Activated T-cell treated with anti-CD3 and anti-CD28 coated beads, Interleukin-2, amount 50 U/mL, for 4 hours (primary cell): Measurements from ENCODE around the gene NMT1. TPM values are rescaled to one million over a fixed set of nuclear protein-coding genes. Genes with fewer than 3 reads are reported as not detected.

Source experiments
- ATAC-seq, 2 donors: fragments of 200-7000 bp; cut with Tn5 transposase; one replicate each; pipeline ENCODE4 v1.10.0; 2021
- DNase-seq: peaks from one replicate; pipeline ENCODE4 v3.0.0-alpha.2; 2020
- H3K27me3 Mint-ChIP-seq: one replicate; pipeline ENCODE4 v1.8.0; 2021; ENCODE audit warnings: low read depth, mixed read lengths
- H3K36me3 Mint-ChIP-seq: one replicate; pipeline ENCODE4 v1.8.0; 2022; ENCODE audit warnings: mixed read lengths; ENCODE audit not compliant: insufficient read depth
- H3K4me1 Mint-ChIP-seq: one replicate; pipeline ENCODE4 v1.8.0; 2021; ENCODE audit warnings: low read depth, mixed read lengths
- H3K4me3 Mint-ChIP-seq: one replicate; pipeline ENCODE4 v1.8.0; 2021; ENCODE audit warnings: mild to moderate bottlenecking, moderate library complexity, mixed read lengths
- H3K9me3 Mint-ChIP-seq: one replicate; pipeline ENCODE4 v1.8.0; 2021; ENCODE audit warnings: mixed read lengths
- total RNA-seq, 3 donors: library from RNA; stranded (reverse); gene quantifications; one replicate each; pipeline ENCODE4 v1.2.1, GENCODE V29; 2021

The NMT1 gene
- total RNA-seq, 3 donors from 2014 or later = 228 to 255 (median 241) TPM

DNA sequence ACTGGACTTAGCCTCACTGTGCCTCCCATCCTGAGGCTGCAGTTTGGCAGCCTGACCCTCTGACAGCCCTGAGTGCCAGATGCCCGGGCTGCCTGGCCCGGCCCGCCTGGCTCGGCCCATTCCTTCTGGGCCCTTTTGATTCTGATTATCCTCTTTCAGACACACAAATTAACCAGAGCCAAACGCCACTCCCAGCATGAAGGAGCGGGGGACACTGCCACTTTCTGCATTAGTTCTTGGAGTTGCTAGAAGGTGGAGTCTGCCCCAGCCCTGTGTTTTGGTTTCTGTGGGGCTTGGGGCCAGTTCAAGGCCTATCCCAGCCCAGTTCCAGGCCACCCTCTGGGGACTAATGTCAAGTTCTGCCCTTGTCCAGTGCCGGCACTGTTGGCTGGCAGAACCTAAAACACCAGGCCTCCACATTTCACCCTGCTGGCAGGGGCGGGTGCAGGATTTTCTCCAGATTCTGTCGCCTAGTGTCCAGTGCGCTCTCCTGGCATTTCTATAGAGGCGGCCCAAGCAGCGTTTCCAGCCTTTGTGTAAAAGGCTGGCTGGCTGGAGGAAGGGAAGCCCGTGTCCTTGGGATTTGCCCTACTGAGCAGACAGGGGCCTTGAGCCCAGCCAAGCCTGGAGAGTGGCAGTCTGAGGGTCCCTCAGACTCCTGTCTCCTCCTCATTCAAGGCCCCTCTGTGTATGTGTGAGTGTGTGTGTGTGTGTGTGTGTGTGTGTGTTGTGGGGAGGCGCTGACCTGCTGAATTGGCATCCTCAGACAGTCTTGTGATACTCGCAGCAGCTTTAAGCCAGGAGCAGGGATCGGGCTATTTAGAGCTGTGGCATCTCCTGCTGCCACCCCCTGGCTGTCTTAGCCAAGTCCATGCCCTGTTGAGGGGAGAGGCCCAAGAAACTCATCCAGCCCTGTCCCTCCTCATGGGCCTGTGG lies 49.8 kb downstream of the NMT1 start:
- ATAC-seq (no peak), DNase-seq (no peak)
- H3K36me3 Mint-ChIP-seq = peaks cover 4% of the 10 kb centered on the region
- no peaks in the 10 kb centered on the region for H3K27me3 Mint-ChIP-seq
- H3K4me3 Mint-ChIP-seq = no peak overlapping the region
- H3K9me3 Mint-ChIP-seq = no peaks in the 10 kb centered on the region
- H3K4me1 Mint-ChIP-seq = no peaks in the 10 kb centered on the region

DNA sequence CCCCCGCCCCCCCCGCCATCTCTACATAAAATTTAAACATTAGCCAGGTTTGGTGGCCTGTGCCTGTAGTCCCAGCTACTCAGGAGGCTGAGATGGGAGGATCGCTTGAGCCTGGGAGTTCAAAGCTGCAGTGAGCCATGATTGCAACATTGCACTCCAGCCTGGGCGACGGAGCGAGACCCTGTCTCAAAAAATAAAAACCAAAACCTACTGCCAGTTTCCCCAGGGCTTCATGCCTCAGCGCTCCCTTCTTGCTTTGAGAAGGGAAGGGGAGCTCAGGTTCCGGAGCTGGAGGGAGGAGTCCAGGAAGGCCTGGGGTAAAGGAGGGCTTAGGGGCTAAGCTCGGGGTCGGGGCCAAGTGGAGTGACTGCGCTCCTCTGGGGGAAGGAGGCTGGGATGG lies 50.7 kb downstream of the NMT1 start:
- DNase-seq (no peak), ATAC-seq (no peak)
- Mint-ChIP-seq H3K4me1 (no peaks in the 10 kb centered on the region), H3K4me3 (no peak overlapping the region), H3K9me3 (no peaks in the 10 kb centered on the region), H3K27me3 (no peaks in the 10 kb centered on the region), H3K36me3 (peaks cover 2% of the 10 kb centered on the region)

DNA sequence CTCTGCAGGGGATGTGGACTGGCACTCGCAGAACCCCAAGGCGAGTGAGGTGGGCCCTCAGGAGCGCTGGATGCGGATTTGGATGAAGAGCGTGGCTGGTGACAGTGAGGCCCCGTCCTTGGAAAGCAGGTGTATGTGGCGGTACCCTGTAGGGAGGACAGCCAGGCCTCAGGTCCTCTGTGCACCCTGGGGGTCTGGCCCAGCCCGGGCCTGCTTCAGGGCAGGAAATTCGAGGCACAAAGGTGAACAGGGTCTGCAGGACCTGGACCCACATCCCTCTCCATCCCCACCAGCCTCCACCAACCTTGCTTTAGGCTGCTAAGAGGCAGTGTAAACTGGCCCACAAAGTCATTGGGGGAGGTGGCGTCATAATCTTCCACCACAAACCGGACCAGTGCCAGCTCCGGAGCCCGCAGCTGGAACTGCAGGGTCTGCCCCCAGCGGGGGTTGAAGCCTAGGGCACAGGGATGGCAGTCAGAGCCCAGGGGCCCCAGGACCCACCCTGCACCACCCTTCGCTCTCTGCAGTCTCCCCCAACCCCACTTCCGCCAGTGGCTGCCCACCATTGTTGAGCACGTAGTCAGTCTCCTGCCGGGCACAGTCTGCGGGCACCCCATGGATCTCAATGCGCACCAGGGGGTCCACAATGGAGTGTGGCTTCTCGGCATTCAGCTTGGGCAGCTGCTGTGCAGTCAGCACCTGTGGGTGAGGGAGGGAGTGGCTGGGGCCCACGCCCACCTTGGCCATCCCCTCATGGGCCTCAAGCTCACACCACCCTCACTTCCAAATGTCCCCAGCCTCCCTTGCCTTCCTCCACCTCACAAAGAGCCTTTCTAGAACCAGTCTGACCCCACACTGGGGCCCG lies 51.7 kb downstream of the NMT1 start:
- ATAC-seq = no peak
- peaks cover 2% of the 10 kb centered on the region for H3K36me3 Mint-ChIP-seq
- no peaks in the 10 kb centered on the region for H3K4me1 Mint-ChIP-seq

DNA sequence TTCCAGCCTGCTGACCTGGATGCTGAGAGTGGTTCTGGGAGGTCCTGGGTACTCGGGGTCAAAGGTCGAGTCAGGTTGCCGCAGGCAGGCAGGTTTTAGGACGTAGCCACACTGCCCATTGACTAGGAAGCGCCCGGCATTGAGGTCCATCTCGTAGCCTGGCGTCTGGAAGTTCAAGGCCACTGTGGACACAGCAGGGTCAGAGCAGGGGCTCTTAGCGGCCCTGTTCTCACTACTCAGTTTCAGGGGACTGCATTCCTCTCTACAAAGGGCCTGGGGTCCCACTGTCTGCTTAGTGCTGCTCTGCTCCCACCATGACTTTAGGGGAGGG lies 52.3 kb downstream of the NMT1 start:
- ATAC-seq = no peak
- no peaks in the 10 kb centered on the region for H3K9me3 Mint-ChIP-seq
- no peaks in the 10 kb centered on the region for H3K4me1 Mint-ChIP-seq
- H3K27me3 Mint-ChIP-seq = no peaks in the 10 kb centered on the region
- peaks cover 2% of the 10 kb centered on the region for H3K36me3 Mint-ChIP-seq
- H3K4me3 Mint-ChIP-seq = no peak overlapping the region
- no peak for DNase-seq

More for the DNA sequence above, 51.7 kb downstream of the NMT1 start:
- no peak for DNase-seq
- Mint-ChIP-seq H3K4me3 (no peak overlapping the region), H3K27me3 (no peaks in the 10 kb centered on the region), H3K9me3 (no peaks in the 10 kb centered on the region)

DNA sequence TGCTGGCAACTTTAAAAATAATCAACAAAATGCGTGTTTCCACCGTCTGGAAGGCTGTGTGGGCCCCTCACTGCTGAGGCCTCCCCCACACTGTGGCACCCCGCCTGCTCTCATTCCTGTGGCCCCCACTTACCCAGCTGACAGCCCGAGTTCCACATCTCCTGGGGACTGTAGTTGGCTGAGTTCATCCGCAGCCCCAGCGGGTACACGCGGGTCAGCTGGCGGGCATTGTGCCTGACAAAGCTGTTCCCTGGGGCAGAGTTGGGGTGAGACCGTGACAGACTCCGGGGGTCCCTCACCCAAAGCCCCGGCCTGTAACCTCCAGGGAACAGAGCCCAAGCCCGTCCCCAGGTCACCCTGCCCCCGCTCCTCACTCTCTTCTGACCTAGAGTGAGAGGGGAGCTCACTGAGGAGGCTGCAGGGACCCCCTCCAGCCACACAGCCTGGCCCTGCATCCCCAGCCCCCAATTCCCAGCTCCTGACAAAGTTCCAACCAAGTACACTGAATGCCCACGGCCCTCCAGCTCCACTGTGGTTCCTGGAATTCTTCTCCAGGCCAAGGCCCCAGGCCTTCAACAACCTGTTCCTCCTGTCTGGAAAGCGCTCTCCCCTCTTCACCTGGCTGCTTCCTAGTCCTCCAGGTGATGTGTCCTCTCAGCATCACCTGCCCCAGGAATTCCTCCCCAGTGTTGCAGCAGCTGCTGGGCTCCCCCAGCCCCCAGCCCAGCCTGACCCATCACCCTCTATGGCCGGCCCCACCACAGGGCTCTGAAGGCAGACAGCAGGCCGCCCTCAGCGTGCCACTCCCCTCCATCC lies 53.2 kb downstream of the NMT1 start:
- no peaks in the 10 kb centered on the region for H3K4me1 Mint-ChIP-seq
- ATAC-seq = no peak
- H3K36me3 Mint-ChIP-seq = peaks cover 1% of the 10 kb centered on the region
- no peaks in the 10 kb centered on the region for H3K9me3 Mint-ChIP-seq
- no peak for DNase-seq
- no peak overlapping the region for H3K4me3 Mint-ChIP-seq
- no peaks in the 10 kb centered on the region for H3K27me3 Mint-ChIP-seq

DNA sequence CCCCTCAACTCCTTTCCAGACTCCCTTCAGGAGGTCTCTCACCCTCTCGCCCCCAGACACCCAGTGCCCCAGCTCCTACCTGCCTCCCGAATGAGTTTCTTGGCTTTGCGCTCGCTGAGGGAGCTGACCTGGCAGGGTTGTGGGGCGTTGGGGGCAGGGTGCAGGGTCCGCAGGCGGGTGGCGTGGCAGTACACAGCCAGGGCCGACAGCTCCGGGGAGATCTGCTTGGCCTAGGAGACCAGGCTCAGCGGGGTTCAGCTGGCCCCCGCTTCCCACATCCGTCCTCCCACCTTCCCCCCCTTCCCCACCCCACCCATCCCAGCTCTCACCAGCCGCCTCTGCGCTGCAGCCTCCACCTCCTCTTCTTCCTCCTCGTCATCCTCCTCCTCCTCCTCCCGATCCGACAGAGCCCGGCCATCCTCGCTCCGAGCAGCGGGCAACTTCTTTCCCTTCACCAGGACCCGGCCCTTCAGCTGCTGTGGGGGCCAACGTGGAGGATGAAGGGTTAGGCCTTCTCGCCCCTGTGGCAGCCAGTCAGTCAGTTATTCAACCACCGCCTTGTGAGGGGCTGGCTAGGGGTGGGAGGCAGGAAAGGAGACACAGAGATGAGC lies 54.0 kb downstream of the NMT1 start:
- Mint-ChIP-seq H3K4me1 (no peaks in the 10 kb centered on the region), H3K27me3 (no peaks in the 10 kb centered on the region), H3K4me3 (no peak overlapping the region), H3K9me3 (no peaks in the 10 kb centered on the region), H3K36me3 (no peaks in the 10 kb centered on the region)
- ATAC-seq = no peak
- DNase-seq = no peak

DNA sequence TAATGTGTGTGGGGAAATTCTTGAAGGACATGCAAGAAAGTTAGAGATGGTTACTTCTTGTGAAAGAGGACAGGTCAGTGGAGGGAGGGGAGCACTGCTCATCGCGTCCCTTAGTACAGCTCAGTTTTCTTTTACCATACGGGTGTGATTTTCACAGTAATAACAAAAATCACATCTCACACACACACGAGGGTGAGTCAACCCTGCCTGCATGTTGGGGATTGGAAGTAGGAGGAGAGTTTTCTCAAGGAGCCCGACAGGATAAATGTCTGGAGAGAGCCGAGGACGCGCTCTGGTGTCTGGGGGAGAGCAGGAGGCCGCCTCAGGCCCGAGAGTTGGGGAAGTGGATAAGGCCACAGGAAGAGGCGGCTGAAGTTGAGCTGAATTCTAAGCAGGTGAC lies 54.8 kb downstream of the NMT1 start:
- ATAC-seq = no peak

DNA sequence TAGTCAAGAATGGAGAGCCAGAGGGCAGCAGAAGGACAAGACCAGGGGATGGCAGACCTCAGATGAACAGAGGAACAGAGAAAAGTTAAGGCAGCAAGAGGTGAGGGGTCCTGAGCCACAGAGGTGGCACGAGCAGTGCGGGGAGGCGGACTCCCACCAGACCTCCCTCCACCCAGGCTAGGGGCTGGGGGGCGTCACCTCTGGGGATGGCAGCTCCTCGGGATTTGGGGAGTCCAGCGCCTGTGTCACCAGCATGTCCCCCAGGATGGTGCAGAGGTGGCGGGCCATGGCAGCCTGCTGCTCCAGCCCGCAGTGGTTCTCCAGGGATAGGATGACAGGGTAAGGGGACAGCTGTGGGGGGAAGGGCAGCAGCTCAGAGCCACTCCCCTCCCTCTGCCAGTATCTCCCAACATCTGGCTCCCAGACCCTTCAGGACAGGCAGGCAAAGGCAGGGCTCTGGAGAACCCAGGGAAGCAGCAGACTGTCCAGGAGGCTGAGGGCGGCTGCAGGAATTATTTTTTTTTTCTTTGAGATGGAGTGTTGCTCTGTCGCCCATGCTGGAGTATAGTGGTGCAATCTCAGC lies 55.4 kb downstream of the NMT1 start:
- DNase-seq (no peak), ATAC-seq (no peak)
- Mint-ChIP-seq H3K36me3 (no peaks in the 10 kb centered on the region), H3K4me1 (no peaks in the 10 kb centered on the region), H3K9me3 (no peaks in the 10 kb centered on the region), H3K4me3 (no peak overlapping the region), H3K27me3 (no peaks in the 10 kb centered on the region)

More for the DNA sequence above, 54.8 kb downstream of the NMT1 start:
- Mint-ChIP-seq H3K4me3 (no peak overlapping the region), H3K4me1 (no peaks in the 10 kb centered on the region), H3K9me3 (no peaks in the 10 kb centered on the region), H3K27me3 (no peaks in the 10 kb centered on the region), H3K36me3 (no peaks in the 10 kb centered on the region)
- no peak for DNase-seq

DNA sequence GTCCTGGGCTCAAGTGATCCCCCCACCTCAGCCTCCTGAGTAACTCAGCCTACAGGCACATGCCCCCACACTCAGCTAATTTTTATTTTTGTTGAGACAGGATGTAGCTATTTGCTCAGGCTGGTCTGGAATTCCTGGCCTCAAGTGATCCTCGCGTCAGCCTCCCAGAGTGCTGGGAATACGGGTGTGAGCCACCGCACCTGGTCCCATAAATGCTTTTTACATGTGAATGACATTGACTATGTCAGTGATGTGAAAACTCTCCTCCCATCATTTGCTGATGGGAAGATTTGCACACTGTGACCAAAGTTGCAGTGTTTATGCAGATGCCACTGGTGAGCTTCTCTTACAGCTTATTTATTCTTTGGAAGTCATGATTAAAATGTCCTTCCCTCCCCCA lies 56.2 kb downstream of the NMT1 start:
- DNase-seq = no peak
- Mint-ChIP-seq H3K4me3 (no peak overlapping the region), H3K4me1 (no peaks in the 10 kb centered on the region), H3K27me3 (no peaks in the 10 kb centered on the region), H3K36me3 (no peaks in the 10 kb centered on the region), H3K9me3 (no peaks in the 10 kb centered on the region)
- no peak for ATAC-seq

DNA sequence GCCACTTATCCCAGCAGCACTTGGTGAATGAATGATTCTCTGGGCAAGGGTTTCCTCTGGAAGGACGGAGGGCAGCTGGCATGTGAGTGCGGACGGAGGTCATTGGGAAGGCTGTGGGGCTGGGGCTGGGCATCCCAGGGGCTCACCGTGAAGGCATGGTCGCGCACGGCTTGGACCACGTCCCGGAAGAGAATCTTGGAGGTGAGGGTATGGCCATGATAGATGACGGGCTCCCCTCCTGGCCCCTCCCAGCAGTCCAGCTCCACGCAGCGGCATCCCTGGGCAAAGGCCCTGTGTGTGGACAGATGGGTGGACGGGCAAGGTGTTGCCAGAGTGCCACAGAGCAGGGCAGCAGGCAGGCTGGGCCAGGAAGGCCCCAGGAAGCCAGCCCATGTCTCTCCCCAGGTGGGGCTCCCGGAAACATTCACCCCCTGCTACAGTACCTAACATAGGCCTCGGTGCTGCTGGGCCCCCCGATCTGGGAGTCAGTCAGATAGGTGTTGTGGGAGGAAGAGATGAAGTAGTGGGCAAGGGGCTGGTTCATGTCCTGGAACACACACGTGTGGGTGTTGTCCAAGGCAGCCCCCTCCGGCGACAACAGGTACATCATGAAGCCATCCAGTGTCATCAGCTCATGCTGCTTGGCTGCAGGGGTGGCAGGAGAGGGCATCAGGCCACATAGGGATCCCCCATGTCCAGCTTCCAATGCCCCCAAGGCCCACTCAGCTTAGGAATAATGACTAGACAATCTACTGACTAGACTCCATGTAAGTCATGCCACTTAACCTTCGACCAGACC lies 56.9 kb downstream of the NMT1 start:
- Mint-ChIP-seq H3K36me3 (no peaks in the 10 kb centered on the region), H3K9me3 (no peaks in the 10 kb centered on the region), H3K4me1 (no peaks in the 10 kb centered on the region), H3K27me3 (no peaks in the 10 kb centered on the region), H3K4me3 (no peak overlapping the region)
- no peak for ATAC-seq
- no peak for DNase-seq

DNA sequence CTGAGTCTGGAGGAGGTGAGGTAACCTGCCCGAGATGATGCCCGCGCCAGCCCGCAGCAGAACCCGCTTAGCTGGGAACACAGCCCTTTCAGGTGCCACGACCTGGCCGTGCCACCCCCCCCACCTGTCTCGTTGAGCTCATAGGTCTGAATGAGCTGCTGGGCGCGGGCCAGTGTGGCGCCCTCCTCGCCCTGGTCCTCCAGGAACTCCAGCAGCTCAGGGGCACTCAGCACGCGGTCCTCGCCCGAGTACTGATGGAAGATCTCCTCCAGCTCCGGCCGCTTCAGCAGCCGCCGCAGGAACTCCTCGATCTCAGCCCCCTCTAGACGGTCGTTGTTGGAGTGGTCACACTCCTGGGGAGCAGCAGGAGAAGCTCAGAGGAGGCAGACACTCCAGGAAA lies 57.6 kb downstream of the NMT1 start:
- Mint-ChIP-seq H3K36me3 (no peaks in the 10 kb centered on the region), H3K4me1 (no peaks in the 10 kb centered on the region), H3K9me3 (no peaks in the 10 kb centered on the region), H3K4me3 (no peak overlapping the region), H3K27me3 (no peaks in the 10 kb centered on the region)
- ATAC-seq = no peak
- DNase-seq = no peak

DNA sequence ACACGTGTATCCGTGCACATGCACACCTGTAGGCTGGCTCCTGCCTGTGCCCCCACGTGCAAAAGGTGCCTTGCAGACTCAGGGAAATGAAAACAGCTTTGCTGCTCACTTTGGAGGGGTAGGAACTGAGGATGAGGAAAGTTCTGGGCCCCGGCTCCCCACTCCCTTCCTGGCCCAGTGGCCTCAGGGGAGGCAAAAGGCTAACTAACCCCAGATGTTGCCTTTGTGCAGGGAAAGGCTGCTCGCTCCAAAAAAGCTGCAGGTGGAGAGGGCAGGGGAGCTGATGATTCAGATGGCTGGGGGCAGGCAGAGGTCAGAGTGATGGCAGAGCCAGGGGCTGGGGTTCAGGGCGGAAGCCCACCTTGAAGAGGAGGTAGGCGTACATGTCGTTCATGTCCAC lies 58.8 kb downstream of the NMT1 start:
- H3K4me1 Mint-ChIP-seq = no peaks in the 10 kb centered on the region
- no peaks in the 10 kb centered on the region for H3K27me3 Mint-ChIP-seq
- H3K4me3 Mint-ChIP-seq = no peak overlapping the region
- DNase-seq (no peak), ATAC-seq (no peak)
- H3K36me3 Mint-ChIP-seq = no peaks in the 10 kb centered on the region
- H3K9me3 Mint-ChIP-seq = no peaks in the 10 kb centered on the region

DNA sequence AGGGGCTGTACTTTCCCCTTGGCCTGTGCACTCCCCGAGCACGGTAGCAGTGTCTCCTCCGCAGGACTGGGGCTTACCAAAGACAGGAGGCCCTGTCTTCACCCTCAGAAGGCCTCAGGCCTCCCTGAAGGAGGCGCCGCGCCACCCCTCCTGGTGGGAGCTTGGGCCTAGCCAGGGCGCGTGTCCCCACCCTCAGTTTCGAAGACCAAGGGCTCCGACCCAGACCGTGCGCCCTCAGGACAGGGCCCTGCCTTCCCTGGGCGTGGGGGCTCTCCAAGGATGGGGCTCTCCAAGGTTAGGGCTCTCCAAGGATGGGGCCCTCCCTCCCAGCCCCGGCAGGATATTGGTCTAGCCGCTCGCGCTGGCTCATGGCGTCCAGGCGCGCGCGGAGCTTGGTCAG lies 59.4 kb downstream of the NMT1 start:
- Mint-ChIP-seq H3K9me3 (no peaks in the 10 kb centered on the region), H3K4me1 (no peaks in the 10 kb centered on the region), H3K36me3 (no peaks in the 10 kb centered on the region), H3K4me3 (no peak overlapping the region), H3K27me3 (no peaks in the 10 kb centered on the region)
- no peak for ATAC-seq
- no peak for DNase-seq
